Measurements from ENCODE around the gene APOC3.

Gene APOC3

DNA sequence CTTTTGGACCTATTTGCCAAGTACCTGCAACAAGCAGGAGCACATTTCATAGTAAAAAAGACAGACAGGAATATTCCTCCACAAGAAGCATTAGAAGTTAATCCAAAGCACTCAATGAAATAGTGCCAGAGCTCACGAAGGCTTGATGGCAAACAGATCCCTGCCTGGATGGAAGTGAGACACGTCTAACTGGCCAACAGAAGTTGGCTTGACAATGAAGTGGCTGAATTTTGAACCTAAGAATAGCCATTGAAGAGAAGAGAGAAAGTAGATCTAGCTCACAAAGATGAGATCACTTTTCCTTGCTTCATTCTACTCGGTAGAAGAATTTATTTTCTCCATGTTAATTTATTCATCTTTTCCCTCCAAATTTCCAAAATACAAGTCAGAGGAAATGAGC is 38.4 kb downstream of the APOC3 start:
- no peak overlapping the region for H3K4me3 ChIP-seq (ENCODE audit: control insufficient read depth, low read depth, low read length)
- DNase-seq (ENCODE audit: low read depth): no peak
- TF ChIP-seq, protein P1, sequence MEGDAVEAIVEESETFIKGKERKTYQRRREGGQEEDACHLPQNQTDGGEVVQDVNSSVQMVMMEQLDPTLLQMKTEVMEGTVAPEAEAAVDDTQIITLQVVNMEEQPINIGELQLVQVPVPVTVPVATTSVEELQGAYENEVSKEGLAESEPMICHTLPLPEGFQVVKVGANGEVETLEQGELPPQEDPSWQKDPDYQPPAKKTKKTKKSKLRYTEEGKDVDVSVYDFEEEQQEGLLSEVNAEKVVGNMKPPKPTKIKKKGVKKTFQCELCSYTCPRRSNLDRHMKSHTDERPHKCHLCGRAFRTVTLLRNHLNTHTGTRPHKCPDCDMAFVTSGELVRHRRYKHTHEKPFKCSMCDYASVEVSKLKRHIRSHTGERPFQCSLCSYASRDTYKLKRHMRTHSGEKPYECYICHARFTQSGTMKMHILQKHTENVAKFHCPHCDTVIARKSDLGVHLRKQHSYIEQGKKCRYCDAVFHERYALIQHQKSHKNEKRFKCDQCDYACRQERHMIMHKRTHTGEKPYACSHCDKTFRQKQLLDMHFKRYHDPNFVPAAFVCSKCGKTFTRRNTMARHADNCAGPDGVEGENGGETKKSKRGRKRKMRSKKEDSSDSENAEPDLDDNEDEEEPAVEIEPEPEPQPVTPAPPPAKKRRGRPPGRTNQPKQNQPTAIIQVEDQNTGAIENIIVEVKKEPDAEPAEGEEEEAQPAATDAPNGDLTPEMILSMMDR (conservative IDR thresholded peaks at IDR 0.05; ENCODE audit: control insufficient read depth, insufficient read depth, low read depth, low read length): no peak

DNA sequence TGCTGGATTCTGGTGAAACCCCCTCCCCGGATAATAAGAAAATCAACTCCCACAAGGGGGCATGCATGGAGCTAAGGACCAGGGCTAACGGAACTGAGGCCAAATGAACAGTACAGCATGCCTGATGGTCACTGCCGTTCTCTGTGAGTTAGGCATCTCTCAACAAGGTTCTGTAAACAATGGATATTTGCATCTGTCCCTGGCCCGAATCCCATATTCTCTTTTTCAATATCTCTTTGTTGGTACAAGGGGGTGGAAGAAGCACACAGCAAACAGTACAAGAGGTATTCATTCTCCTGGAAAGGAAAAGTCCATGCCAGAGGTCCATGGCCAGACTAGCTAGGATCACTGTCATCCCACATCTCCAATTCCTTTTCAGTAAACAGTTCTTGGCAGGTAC is 39.9 kb downstream of the APOC3 start:
- TF ChIP-seq, protein P1 (conservative IDR thresholded peaks at IDR 0.05; ENCODE audit: control insufficient read depth, insufficient read depth, low read depth, low read length): no peak
- no peak overlapping the region for H3K4me3 ChIP-seq (ENCODE audit: control insufficient read depth, low read depth, low read length)
- DNase-seq (ENCODE audit: low read depth): no peak

DNA sequence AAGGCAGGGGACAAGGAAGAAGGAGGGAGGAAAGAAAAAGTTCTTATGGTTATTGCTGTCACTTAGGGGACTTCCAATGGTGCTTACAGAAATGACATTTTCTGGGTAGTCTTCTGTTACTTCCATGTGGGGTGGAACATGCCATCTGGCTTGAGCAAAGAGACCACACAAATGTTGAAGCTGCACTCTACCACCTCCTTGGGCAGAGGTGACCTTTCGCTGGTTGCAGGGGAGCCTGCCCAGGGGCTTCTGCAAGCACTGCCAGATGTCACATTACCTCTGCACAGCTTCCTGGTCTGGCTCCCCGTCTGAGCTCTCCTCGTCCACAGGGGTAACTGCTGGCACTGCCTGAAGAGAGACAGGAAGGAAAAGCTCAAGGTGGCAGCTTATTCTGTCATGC is 40.3 kb downstream of the APOC3 start:
- H3K4me3 ChIP-seq (ENCODE audit: control insufficient read depth, low read depth, low read length): no peak overlapping the region
- TF ChIP-seq, protein P1 (conservative IDR thresholded peaks at IDR 0.05; ENCODE audit: control insufficient read depth, insufficient read depth, low read depth, low read length): no peak
- no peak for DNase-seq (ENCODE audit: low read depth)

DNA sequence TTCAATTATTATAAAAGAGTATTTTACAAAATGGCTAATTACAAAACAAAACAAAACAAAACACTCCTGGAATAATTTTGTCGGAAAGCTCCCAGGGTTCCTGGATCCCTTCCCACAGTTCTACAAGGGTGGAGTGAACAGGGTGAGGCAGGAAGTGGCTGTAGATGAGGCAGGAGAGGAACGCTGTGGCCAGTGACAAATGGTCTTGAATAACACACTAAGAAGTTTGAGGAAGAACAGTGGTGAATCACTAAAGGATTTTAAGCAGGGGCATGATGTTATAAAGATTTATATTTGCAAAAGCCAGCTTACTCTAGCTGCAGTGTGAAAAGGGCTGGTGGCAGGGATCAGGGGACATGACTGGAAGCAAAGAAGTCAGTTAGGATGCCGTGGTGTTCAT is 41.5 kb downstream of the APOC3 start:
- TF ChIP-seq, protein P1 (conservative IDR thresholded peaks at IDR 0.05; ENCODE audit: control insufficient read depth, insufficient read depth, low read depth, low read length): no peak
- peak; percentile 95 for DNase-seq (ENCODE audit: low read depth)
- no peak overlapping the region for H3K4me3 ChIP-seq (ENCODE audit: control insufficient read depth, low read depth, low read length)

DNA sequence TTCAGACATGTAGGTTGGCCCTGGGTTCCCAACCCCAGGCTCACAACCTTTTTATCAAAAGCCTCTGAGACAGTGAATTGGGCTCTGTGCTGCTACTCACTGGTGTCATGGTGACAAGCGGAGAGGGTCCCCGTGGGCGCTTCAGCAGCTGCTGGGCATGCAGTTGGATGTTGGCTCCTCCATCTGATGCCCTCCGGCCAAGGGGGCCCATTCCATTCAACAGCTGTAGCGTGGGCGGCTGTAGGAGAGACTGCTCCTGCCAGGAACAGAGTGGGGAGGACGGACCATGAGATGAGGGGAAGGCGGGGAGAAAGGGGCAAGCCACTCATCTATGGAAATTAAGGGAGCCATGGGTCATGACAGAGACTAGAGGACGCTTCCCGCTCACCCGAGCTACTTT is 43.7 kb downstream of the APOC3 start:
- no peak for DNase-seq (ENCODE audit: low read depth)
- no peak overlapping the region for H3K4me3 ChIP-seq (ENCODE audit: control insufficient read depth, low read depth, low read length)
- TF ChIP-seq, protein P1 (conservative IDR thresholded peaks at IDR 0.05; ENCODE audit: control insufficient read depth, insufficient read depth, low read depth, low read length): no peak

DNA sequence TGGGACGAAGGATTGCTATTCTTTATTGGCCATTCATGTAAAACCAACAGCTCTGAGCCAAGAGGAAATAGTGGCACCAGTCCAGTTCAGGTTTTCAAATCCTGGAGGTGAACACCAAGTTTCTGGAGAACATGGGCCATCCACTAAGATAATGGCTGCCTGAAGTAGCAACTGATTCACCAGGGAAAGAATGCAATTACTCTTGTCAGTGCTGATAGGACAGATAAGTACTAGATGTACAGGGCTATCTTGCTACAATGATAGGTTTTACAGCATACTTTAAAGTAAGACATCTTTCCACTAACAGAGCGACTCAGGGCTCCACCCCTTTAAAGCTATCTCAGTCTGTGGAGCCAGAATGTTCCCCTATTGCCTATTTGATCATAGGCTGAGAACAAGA is 44.5 kb downstream of the APOC3 start:
- H3K4me3 ChIP-seq (ENCODE audit: control insufficient read depth, low read depth, low read length): no peak overlapping the region
- DNase-seq (ENCODE audit: low read depth): peak; percentile 50
- TF ChIP-seq, protein P1 (conservative IDR thresholded peaks at IDR 0.05; ENCODE audit: control insufficient read depth, insufficient read depth, low read depth, low read length): no peak

DNA sequence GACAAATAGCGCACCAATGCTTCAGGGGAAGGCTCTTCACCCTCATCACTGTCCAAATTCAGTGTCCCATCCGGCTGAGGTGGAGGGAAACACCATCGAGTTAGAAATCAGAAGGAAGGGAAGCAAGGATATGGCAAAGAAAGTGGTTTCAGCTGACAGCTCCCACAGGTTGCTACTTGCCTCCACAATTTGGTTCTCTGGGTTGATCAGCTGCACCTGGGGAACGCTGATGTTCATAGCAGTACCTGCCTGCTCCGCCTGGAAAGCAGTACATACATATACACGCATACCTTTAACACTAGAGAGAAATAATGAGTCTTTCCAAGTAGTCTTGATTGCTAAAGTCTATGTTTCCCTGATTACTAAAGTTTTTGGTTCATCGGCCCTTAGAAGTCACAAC is 45.5 kb downstream of the APOC3 start:
- no peak overlapping the region for H3K4me3 ChIP-seq (ENCODE audit: control insufficient read depth, low read depth, low read length)
- TF ChIP-seq, protein P1 (conservative IDR thresholded peaks at IDR 0.05; ENCODE audit: control insufficient read depth, insufficient read depth, low read depth, low read length): no peak
- DNase-seq (ENCODE audit: low read depth): no peak
